Fibroblast of lung (primary cell): ENCODE measurements around the gene ZNF407. TPM values are rescaled to one million over a fixed set of nuclear protein-coding genes. Genes with fewer than 3 reads are reported as not detected.

Experiments used
- DNase-seq, 2 donors: peaks; one replicate each; pipeline versions ENCODE4 v3.0.0 to v3.0.0-alpha.2; 2010; ENCODE audit warnings: low read depth in 2 of 2
- H2AFZ ChIP-seq: 2 replicates; pipeline ENCODE4 v1.5.1; 2012; ENCODE audit warnings: low read length, control low read depth, inconsistent platforms
- H3K27ac ChIP-seq: 2 replicates; pipeline ENCODE4 v1.5.1; 2011; ENCODE audit warnings: low read length, control low read depth; ENCODE audit not compliant: insufficient read depth
- H3K27me3 ChIP-seq: 2 replicates; pipeline ENCODE4 v1.5.1; 2011; ENCODE audit warnings: mild to moderate bottlenecking, low read length; ENCODE audit not compliant: control insufficient read depth, insufficient read depth
- H3K36me3 ChIP-seq: 2 replicates; pipeline ENCODE4 v1.5.1; 2011; ENCODE audit warnings: low read length; ENCODE audit not compliant: control insufficient read depth, insufficient read depth
- H3K4me1 ChIP-seq: 2 replicates; pipeline ENCODE4 v1.5.1; 2011; ENCODE audit warnings: low read length; ENCODE audit not compliant: control insufficient read depth, insufficient read depth; ENCODE audit errors: extremely low read depth
- H3K4me2 ChIP-seq: 2 replicates; pipeline ENCODE4 v1.5.1; 2011; ENCODE audit warnings: low read length, control low read depth; ENCODE audit not compliant: insufficient read depth; ENCODE audit errors: extremely low read depth
- H3K4me3 ChIP-seq, 4 experiments: fragments of 200-600 bp in 1 of 4; sonication (generic) in 1 of 4; replicated peaks in 1 of 4; 2 replicates each; pipeline ENCODE4 v1.5.1; 2011 to 2016; ENCODE audit warnings: low read length in 4 of 4, low read depth in 3 of 4, mild to moderate bottlenecking in 3 of 4, control low read depth in 2 of 4, inconsistent platforms in 1 of 4, mixed read lengths in 1 of 4; ENCODE audit not compliant: insufficient read depth in 1 of 4; ENCODE audit errors: control extremely low read depth in 1 of 4
- H3K79me2 ChIP-seq: 2 replicates; pipeline ENCODE4 v1.5.1; 2012; ENCODE audit warnings: mild to moderate bottlenecking, low read length, inconsistent platforms; ENCODE audit not compliant: control insufficient read depth, insufficient read depth
- H3K9ac ChIP-seq: 2 replicates; pipeline ENCODE4 v1.5.1; 2011; ENCODE audit warnings: mild to moderate bottlenecking, low read length, control low read depth; ENCODE audit not compliant: insufficient read depth
- H3K9me3 ChIP-seq: 2 replicates; pipeline ENCODE4 v1.5.1; 2012; ENCODE audit warnings: low read depth, low read length; ENCODE audit not compliant: control insufficient read depth, insufficient read depth
- H4K20me1 ChIP-seq: 2 replicates; pipeline ENCODE4 v1.5.1; 2011; ENCODE audit warnings: low read length; ENCODE audit not compliant: control insufficient read depth, insufficient read depth; ENCODE audit errors: extremely low read depth
- CTCF ChIP-seq, 2 donors: IDR thresholded peaks in 1 of 2; conservative IDR thresholded peaks in 1 of 2; 1 replicate in 1 of 2; 2 replicates in 1 of 2; pipeline ENCODE4 v1.5.1; 2011 to 2012; ENCODE audit warnings: low read length in 2 of 2, control low read depth in 1 of 2, inconsistent platforms in 1 of 2, low read depth in 1 of 2, mild to moderate bottlenecking in 1 of 2
- EZH2 ChIP-seq: IDR thresholded peaks from 2 replicates; pipeline ENCODE4 v1.5.1; 2012; ENCODE audit warnings: low read length, control low read depth, mild to moderate bottlenecking; ENCODE audit errors: missing control alignments
- polyA plus RNA-seq, 2 donors: library from polyadenylated mRNA; depleted of rRNA in 1 of 2; stranded (reverse) in 1 of 2; unstranded in 1 of 2; fragments of >200 nt; gene quantifications; 2 replicates each; pipeline ENCODE4 v1.2.1, GENCODE V29; 2011 to 2012; ENCODE audit warnings: missing spikeins in 1 of 2
- total RNA-seq: library from RNA; depleted of rRNA; stranded (reverse); fragments of >200 nt; gene quantifications from 2 replicates; pipeline ENCODE4 v1.2.1, GENCODE V29; 2014

Gene ZNF407
- total and polyA plus RNA-seq, 2 donors (not counting 1 experiment from before 2014, with no cell fraction given): 5.1 to 12.6 TPM

GRCh38 chr18:74950479-74950878, 352.8 kb downstream of the ZNF407 start:
- no peaks in the 10 kb centered on the region for H3K27me3 ChIP-seq
- no peaks in the 10 kb centered on the region for H3K36me3 ChIP-seq
- DNase-seq: no peak
- H3K9me3 ChIP-seq: no peaks in the 10 kb centered on the region
- H3K4me3 ChIP-seq: no peak overlapping the region
- H3K4me2 ChIP-seq: no peak overlapping the region
- no peak overlapping the region for H2AFZ ChIP-seq
- H3K9ac ChIP-seq: no peak overlapping the region
- H3K79me2 ChIP-seq: no peaks in the 10 kb centered on the region
- H3K27ac ChIP-seq: no peak overlapping the region
- H3K4me1 ChIP-seq: peaks cover 3% of the 10 kb centered on the region
- TF ChIP-seq CTCF (conservative IDR thresholded peaks at IDR 0.05 in 1 of 2, IDR thresholded peaks at IDR 0.05 in 1 of 2; ENCODE audit: low read depth in 1 of 2, low read length in 2 of 2) (no peak), EZH2 (no peak)
- no peaks in the 10 kb centered on the region for H4K20me1 ChIP-seq

GRCh38 chr18:74951165-74951760, 353.6 kb downstream of the ZNF407 start:
- Histone ChIP-seq H2AFZ (no peak overlapping the region), H3K36me3 (no peaks in the 10 kb centered on the region), H3K4me2 (peak overlapping the region; percentile 25), H3K79me2 (no peaks in the 10 kb centered on the region), H3K27ac (no peak overlapping the region), H4K20me1 (no peaks in the 10 kb centered on the region), H3K4me1 (no peaks in the 10 kb centered on the region), H3K9ac (no peak overlapping the region), H3K27me3 (no peaks in the 10 kb centered on the region), H3K9me3 (no peaks in the 10 kb centered on the region), H3K4me3 (no peak overlapping the region)
- TF ChIP-seq CTCF (conservative IDR thresholded peaks at IDR 0.05 in 1 of 2, IDR thresholded peaks at IDR 0.05 in 1 of 2; ENCODE audit: low read depth in 1 of 2, low read length in 2 of 2) (no peak), EZH2 (no peak)
- peak; percentile 94 to 98 for DNase-seq

- no peak for TF ChIP-seq CTCF (conservative IDR thresholded peaks at IDR 0.05 in 1 of 2, IDR thresholded peaks at IDR 0.05 in 1 of 2; ENCODE audit: low read depth in 1 of 2, low read length in 2 of 2)
- no peak for TF ChIP-seq EZH2
- Histone ChIP-seq H3K9ac (no peak overlapping the region), H3K27me3 (no peaks in the 10 kb centered on the region), H3K4me2 (no peak overlapping the region), H3K9me3 (no peaks in the 10 kb centered on the region), H4K20me1 (no peaks in the 10 kb centered on the region), H3K4me1 (no peaks in the 10 kb centered on the region), H3K36me3 (no peaks in the 10 kb centered on the region), H3K79me2 (no peaks in the 10 kb centered on the region), H2AFZ (no peak overlapping the region), H3K4me3 (no peak overlapping the region), H3K27ac (no peak overlapping the region)
- no peak for DNase-seq
These were observed 360.0 kb downstream of the ZNF407 start for GRCh38 chr18:74957588-74958224.
